ENCODE measurements around the gene VAV2.

VAV2 gene

GRCh38 chr9:134028076-134028475 is 36.0 kb upstream of the VAV2 start:
- DNase-seq: no peak

- DNase-seq: no peak
Observed at GRCh38 chr9:134027561-134027960, 35.4 kb upstream of the VAV2 start.

GRCh38 chr9:134026981-134027380 is 34.9 kb upstream of the VAV2 start:
- no peak for DNase-seq

- no peak for DNase-seq
Observed at GRCh38 chr9:134026581-134026980, 34.5 kb upstream of the VAV2 start.

GRCh38 chr9:134025606-134026541 is 33.8 kb upstream of the VAV2 start:
- peak in 1 of 2 experiments; percentile 54 for DNase-seq

GRCh38 chr9:134024828-134025605 is 32.9 kb upstream of the VAV2 start, which contains the start of gene BRD3OS:
TSS of gene BRD3OS (plus strand) at chr9:134025481. CDS start at chr9:134026748, 1,267 bp downstream.
- DNase-seq: peak; percentile 94 to 96

- DNase-seq: no peak
Observed at GRCh38 chr9:134024214-134024792, 32.2 kb upstream of the VAV2 start.

GRCh38 chr9:134014946-134015345 is 22.8 kb upstream of the VAV2 start:
- DNase-seq: no peak

GRCh38 chr9:134011401-134011800 is 19.3 kb upstream of the VAV2 start:
- no peak for DNase-seq

GRCh38 chr9:134010310-134011173 is 18.4 kb upstream of the VAV2 start:
- DNase-seq: no peak

- no peak for DNase-seq
Observed at GRCh38 chr9:134007571-134007970, 15.4 kb upstream of the VAV2 start.

- no peak for DNase-seq
Observed at GRCh38 chr9:134007150-134007549, 15.0 kb upstream of the VAV2 start.

- no peak for DNase-seq
Observed at GRCh38 chr9:134005381-134005780, 13.3 kb upstream of the VAV2 start.

GRCh38 chr9:134004881-134005280 is 12.8 kb upstream of the VAV2 start:
- no peak for DNase-seq

GRCh38 chr9:134004131-134004873 is 12.2 kb upstream of the VAV2 start:
- DNase-seq: no peak

- DNase-seq: no peak
Observed at GRCh38 chr9:134003237-134003636, 11.1 kb upstream of the VAV2 start.

- DNase-seq: no peak
Observed at GRCh38 chr9:134002796-134003195, 10.7 kb upstream of the VAV2 start.

GRCh38 chr9:133999851-134000265 is 7.7 kb upstream of the VAV2 start:
- no peak for DNase-seq

GRCh38 chr9:133998915-133999595 is 6.9 kb upstream of the VAV2 start:
- no peak for DNase-seq

GRCh38 chr9:133997584-133997983 is 5.5 kb upstream of the VAV2 start:
- DNase-seq: no peak
